ENCODE measurements around the gene CAPN5.

CAPN5 gene

GRCh38 chr11:77136784-77137420 lies 70.1 kb downstream of the CAPN5 start:
- H3K27ac ChIP-seq (ENCODE audit: low read depth, low read length) = no peak overlapping the region
- no peak overlapping the region for H3K9ac ChIP-seq (ENCODE audit: low read depth in 1 of 2, low read length in 2 of 2)
- peaks cover 0 to 20% of the 10 kb centered on the region in 2 donors for H3K4me1 ChIP-seq (ENCODE audit: control insufficient read depth in 1 of 2, insufficient read depth in 2 of 2, low read length in 2 of 2)
- no peak overlapping the region for H3K4me3 ChIP-seq (ENCODE audit: low read depth in 1 of 2, low read length in 2 of 2)
- no peaks in the 10 kb centered on the region for H3K9me3 ChIP-seq (ENCODE audit: control insufficient read depth in 1 of 2, low read length in 2 of 2)
- H3K36me3 ChIP-seq (ENCODE audit: control insufficient read depth in 1 of 2, insufficient read depth in 2 of 2, low read length in 2 of 2) = no peaks in the 10 kb centered on the region
- H3K27me3 ChIP-seq (ENCODE audit: control insufficient read depth in 1 of 2, insufficient read depth in 2 of 2, low read length in 2 of 2) = no peaks in the 10 kb centered on the region

GRCh38 chr11:77137421-77137820 lies 70.7 kb downstream of the CAPN5 start:
- H3K27ac ChIP-seq (ENCODE audit: low read depth, low read length) = no peak overlapping the region
- peaks cover 0 to 20% of the 10 kb centered on the region in 2 donors for H3K4me1 ChIP-seq (ENCODE audit: control insufficient read depth in 1 of 2, insufficient read depth in 2 of 2, low read length in 2 of 2)
- H3K9ac ChIP-seq (ENCODE audit: low read depth in 1 of 2, low read length in 2 of 2) = no peak overlapping the region
- no peaks in the 10 kb centered on the region for H3K27me3 ChIP-seq (ENCODE audit: control insufficient read depth in 1 of 2, insufficient read depth in 2 of 2, low read length in 2 of 2)
- H3K9me3 ChIP-seq (ENCODE audit: control insufficient read depth in 1 of 2, low read length in 2 of 2) = no peaks in the 10 kb centered on the region
- H3K36me3 ChIP-seq (ENCODE audit: control insufficient read depth in 1 of 2, insufficient read depth in 2 of 2, low read length in 2 of 2) = no peaks in the 10 kb centered on the region
- no peak overlapping the region for H3K4me3 ChIP-seq (ENCODE audit: low read depth in 1 of 2, low read length in 2 of 2)

DNA sequence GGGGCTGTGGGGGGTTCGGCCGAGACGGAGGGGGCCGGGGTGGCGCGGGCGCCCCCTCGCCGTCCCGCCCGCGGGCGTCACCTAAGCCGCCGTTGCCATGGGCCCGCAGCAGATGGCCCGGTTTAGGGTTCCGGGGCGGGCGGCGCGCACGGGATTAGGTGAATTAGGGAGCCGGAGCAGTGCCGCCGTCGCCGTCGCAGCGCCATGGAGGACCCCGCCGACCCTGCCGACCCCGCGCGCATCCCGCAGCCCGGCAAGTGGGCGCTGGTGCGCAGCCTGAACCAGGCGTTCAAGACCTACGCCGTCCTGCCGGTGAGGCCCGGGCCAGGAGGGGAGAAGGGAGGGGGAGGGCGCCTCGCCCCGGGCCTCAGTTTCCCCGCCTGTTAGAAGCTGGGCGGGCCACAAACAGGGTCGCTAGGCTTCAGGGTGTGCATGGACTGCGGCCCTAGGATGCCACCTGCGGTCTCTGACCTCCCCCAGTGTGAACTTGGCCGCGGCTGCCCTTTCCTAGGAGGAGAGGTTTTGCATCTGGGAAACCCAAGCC lies 71.4 kb downstream of the CAPN5 start:
- H3K4me1 ChIP-seq (ENCODE audit: control insufficient read depth in 1 of 2, insufficient read depth in 2 of 2, low read length in 2 of 2) = peaks cover 0 to 23% of the 10 kb centered on the region in 2 donors
- no peak overlapping the region for H3K9ac ChIP-seq (ENCODE audit: low read depth in 1 of 2, low read length in 2 of 2)
- no peaks in the 10 kb centered on the region for H3K9me3 ChIP-seq (ENCODE audit: control insufficient read depth in 1 of 2, low read length in 2 of 2)
- no peaks in the 10 kb centered on the region for H3K36me3 ChIP-seq (ENCODE audit: control insufficient read depth in 1 of 2, insufficient read depth in 2 of 2, low read length in 2 of 2)
- no peak overlapping the region for H3K27ac ChIP-seq (ENCODE audit: low read depth, low read length)
- no peak overlapping the region for H3K4me3 ChIP-seq (ENCODE audit: low read depth in 1 of 2, low read length in 2 of 2)
- H3K27me3 ChIP-seq (ENCODE audit: control insufficient read depth in 1 of 2, insufficient read depth in 2 of 2, low read length in 2 of 2) = no peaks in the 10 kb centered on the region

GRCh38 chr11:77139201-77139600 lies 72.4 kb downstream of the CAPN5 start:
- Histone ChIP-seq H3K9me3 (ENCODE audit: control insufficient read depth in 1 of 2, low read length in 2 of 2) (no peaks in the 10 kb centered on the region), H3K4me3 (ENCODE audit: low read depth in 1 of 2, low read length in 2 of 2) (no peak overlapping the region), H3K9ac (ENCODE audit: low read depth in 1 of 2, low read length in 2 of 2) (no peak overlapping the region), H3K27ac (ENCODE audit: low read depth, low read length) (no peak overlapping the region), H3K27me3 (ENCODE audit: control insufficient read depth in 1 of 2, insufficient read depth in 2 of 2, low read length in 2 of 2) (no peaks in the 10 kb centered on the region), H3K4me1 (ENCODE audit: control insufficient read depth in 1 of 2, insufficient read depth in 2 of 2, low read length in 2 of 2) (peaks cover under 1 to 23% of the 10 kb centered on the region in 2 donors), H3K36me3 (ENCODE audit: control insufficient read depth in 1 of 2, insufficient read depth in 2 of 2, low read length in 2 of 2) (no peaks in the 10 kb centered on the region)

GRCh38 chr11:77140231-77140851 lies 73.6 kb downstream of the CAPN5 start:
- H3K27me3 ChIP-seq (ENCODE audit: control insufficient read depth in 1 of 2, insufficient read depth in 2 of 2, low read length in 2 of 2) = no peaks in the 10 kb centered on the region
- H3K9ac ChIP-seq (ENCODE audit: low read depth in 1 of 2, low read length in 2 of 2) = no peak overlapping the region
- H3K27ac ChIP-seq (ENCODE audit: low read depth, low read length) = no peak overlapping the region
- H3K36me3 ChIP-seq (ENCODE audit: control insufficient read depth in 1 of 2, insufficient read depth in 2 of 2, low read length in 2 of 2) = no peaks in the 10 kb centered on the region
- peaks cover 12 to 34% of the 10 kb centered on the region in 2 donors for H3K4me1 ChIP-seq (ENCODE audit: control insufficient read depth in 1 of 2, insufficient read depth in 2 of 2, low read length in 2 of 2)
- H3K4me3 ChIP-seq (ENCODE audit: low read depth in 1 of 2, low read length in 2 of 2) = no peak overlapping the region
- H3K9me3 ChIP-seq (ENCODE audit: control insufficient read depth in 1 of 2, low read length in 2 of 2) = no peaks in the 10 kb centered on the region

DNA sequence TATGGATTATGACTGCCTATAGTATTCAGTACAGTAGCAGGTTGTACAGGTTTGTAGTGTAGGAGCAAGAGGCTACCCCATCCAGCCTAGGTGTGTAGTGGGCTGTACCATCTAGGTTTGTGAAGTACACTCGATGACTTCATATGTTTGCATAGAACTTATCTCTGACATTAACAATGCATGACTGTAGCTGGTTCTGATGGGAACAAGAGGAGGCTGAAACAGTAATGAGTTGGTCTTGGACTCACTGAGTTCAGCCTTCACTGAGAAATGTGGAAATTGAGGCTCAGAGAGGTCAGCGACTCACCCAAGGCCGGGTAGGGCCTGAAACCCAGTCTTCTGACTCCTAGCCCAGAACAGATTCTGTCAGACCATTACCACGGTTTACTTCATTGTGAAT lies 74.3 kb downstream of the CAPN5 start:
- Histone ChIP-seq H3K27ac (ENCODE audit: low read depth, low read length) (no peak overlapping the region), H3K4me1 (ENCODE audit: control insufficient read depth in 1 of 2, insufficient read depth in 2 of 2, low read length in 2 of 2) (peaks cover 15 to 36% of the 10 kb centered on the region in 2 donors), H3K27me3 (ENCODE audit: control insufficient read depth in 1 of 2, insufficient read depth in 2 of 2, low read length in 2 of 2) (no peaks in the 10 kb centered on the region), H3K36me3 (ENCODE audit: control insufficient read depth in 1 of 2, insufficient read depth in 2 of 2, low read length in 2 of 2) (no peaks in the 10 kb centered on the region), H3K4me3 (ENCODE audit: low read depth in 1 of 2, low read length in 2 of 2) (no peak overlapping the region), H3K9me3 (ENCODE audit: control insufficient read depth in 1 of 2, low read length in 2 of 2) (no peaks in the 10 kb centered on the region), H3K9ac (ENCODE audit: low read depth in 1 of 2, low read length in 2 of 2) (no peak overlapping the region)

GRCh38 chr11:77141475-77141874 lies 74.7 kb downstream of the CAPN5 start:
- H3K9ac ChIP-seq (ENCODE audit: low read depth in 1 of 2, low read length in 2 of 2) = no peak overlapping the region
- H3K27ac ChIP-seq (ENCODE audit: low read depth, low read length) = no peak overlapping the region
- H3K36me3 ChIP-seq (ENCODE audit: control insufficient read depth in 1 of 2, insufficient read depth in 2 of 2, low read length in 2 of 2) = no peaks in the 10 kb centered on the region
- H3K9me3 ChIP-seq (ENCODE audit: control insufficient read depth in 1 of 2, low read length in 2 of 2) = no peaks in the 10 kb centered on the region
- H3K4me1 ChIP-seq (ENCODE audit: control insufficient read depth in 1 of 2, insufficient read depth in 2 of 2, low read length in 2 of 2) = peaks cover 15 to 35% of the 10 kb centered on the region in 2 donors
- H3K4me3 ChIP-seq (ENCODE audit: low read depth in 1 of 2, low read length in 2 of 2) = no peak overlapping the region
- no peaks in the 10 kb centered on the region for H3K27me3 ChIP-seq (ENCODE audit: control insufficient read depth in 1 of 2, insufficient read depth in 2 of 2, low read length in 2 of 2)

DNA sequence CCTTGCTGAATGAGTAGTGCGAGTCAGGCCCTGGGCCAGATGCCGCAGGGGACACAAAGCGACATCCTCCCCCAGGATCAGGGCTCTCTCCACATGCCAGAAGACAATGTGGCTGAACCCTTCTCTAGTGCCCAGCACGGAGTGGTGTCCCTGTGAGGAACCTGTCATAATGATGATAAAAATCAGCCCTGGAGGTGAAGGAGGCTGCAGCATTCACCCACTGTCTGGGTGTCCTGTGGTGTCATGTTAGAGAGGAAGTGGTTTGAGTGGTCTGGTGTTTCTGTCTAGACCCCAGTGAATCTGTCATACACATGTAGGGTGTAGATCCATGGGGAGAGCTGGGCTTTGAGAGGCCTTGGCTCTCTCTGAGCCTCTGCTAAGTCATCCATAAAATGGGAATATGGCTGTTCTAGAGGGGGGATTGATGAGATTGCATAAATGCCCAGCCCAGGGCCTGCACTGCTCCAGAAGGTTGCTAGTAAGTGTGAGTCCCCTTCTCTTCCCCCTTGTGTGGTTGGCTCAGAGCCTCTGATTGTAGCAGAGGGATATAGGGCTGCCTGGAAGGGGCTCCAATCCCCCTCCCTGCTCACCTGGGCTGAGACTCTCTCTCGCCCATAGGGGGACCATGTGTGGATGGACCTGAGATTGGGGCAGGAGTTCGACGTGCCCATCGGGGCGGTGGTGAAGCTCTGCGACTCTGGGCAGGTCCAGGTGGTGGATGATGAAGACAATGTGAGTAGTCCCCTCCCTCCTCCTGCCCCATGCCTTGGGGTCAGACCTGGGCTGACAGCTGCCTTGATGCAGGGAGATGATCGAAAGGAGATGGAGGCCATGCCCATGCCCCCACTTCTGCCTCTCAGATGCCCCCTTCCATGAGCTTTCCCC lies 75.6 kb downstream of the CAPN5 start:
- H3K4me1 ChIP-seq (ENCODE audit: control insufficient read depth in 1 of 2, insufficient read depth in 2 of 2, low read length in 2 of 2) = peaks cover 15 to 32% of the 10 kb centered on the region in 2 donors
- H3K27me3 ChIP-seq (ENCODE audit: control insufficient read depth in 1 of 2, insufficient read depth in 2 of 2, low read length in 2 of 2) = no peaks in the 10 kb centered on the region
- no peaks in the 10 kb centered on the region for H3K36me3 ChIP-seq (ENCODE audit: control insufficient read depth in 1 of 2, insufficient read depth in 2 of 2, low read length in 2 of 2)
- no peak overlapping the region for H3K4me3 ChIP-seq (ENCODE audit: low read depth in 1 of 2, low read length in 2 of 2)
- H3K9me3 ChIP-seq (ENCODE audit: control insufficient read depth in 1 of 2, low read length in 2 of 2) = no peaks in the 10 kb centered on the region
- no peak overlapping the region for H3K9ac ChIP-seq (ENCODE audit: low read depth in 1 of 2, low read length in 2 of 2)
- no peak overlapping the region for H3K27ac ChIP-seq (ENCODE audit: low read depth, low read length)

GRCh38 chr11:77143405-77144020 lies 76.7 kb downstream of the CAPN5 start:
- Histone ChIP-seq H3K36me3 (ENCODE audit: control insufficient read depth in 1 of 2, insufficient read depth in 2 of 2, low read length in 2 of 2) (no peaks in the 10 kb centered on the region), H3K4me3 (ENCODE audit: low read depth in 1 of 2, low read length in 2 of 2) (no peak overlapping the region), H3K9ac (ENCODE audit: low read depth in 1 of 2, low read length in 2 of 2) (no peak overlapping the region), H3K27ac (ENCODE audit: low read depth, low read length) (no peak overlapping the region), H3K4me1 (ENCODE audit: control insufficient read depth in 1 of 2, insufficient read depth in 2 of 2, low read length in 2 of 2) (peaks cover 24 to 40% of the 10 kb centered on the region in 2 donors), H3K9me3 (ENCODE audit: control insufficient read depth in 1 of 2, low read length in 2 of 2) (no peaks in the 10 kb centered on the region), H3K27me3 (ENCODE audit: control insufficient read depth in 1 of 2, insufficient read depth in 2 of 2, low read length in 2 of 2) (no peaks in the 10 kb centered on the region)
